RWPE1 (cell line): ENCODE results near the gene CAPN9.

Experiments
- CTCF ChIA-PET: fragments of 350-600 bp; sonication (Branson Sonifier 250); formaldehyde crosslinking; extraction: SDS; loops from one replicate; lab custom pipeline; 2021; lab: Yijun Ruan, JAX
- POLR2A ChIA-PET: fragments of 400-600 bp; formaldehyde crosslinking; extraction: SDS; loops from one replicate; lab custom pipeline; 2020; ENCODE audit warnings: antibody characterized with exemption; ENCODE audit not compliant: low non-redundant PET; lab: Yijun Ruan, JAX
- DNase-seq: peaks from one replicate; pipeline ENCODE4 v3.0.0; 2012; ENCODE audit warnings: low spot score
- H3K27ac ChIP-seq: fragments of 450-650 bp; 2 replicates; pipeline ENCODE4 v1.5.1; 2017
- TF ChIP-seq, protein P1 (sequence below): fragments of 450-650 bp; conservative IDR thresholded peaks from 2 replicates; pipeline ENCODE4 v1.5.1; 2017; ENCODE audit warnings: low read depth, mild to moderate bottlenecking

Gene CAPN9

DNA sequence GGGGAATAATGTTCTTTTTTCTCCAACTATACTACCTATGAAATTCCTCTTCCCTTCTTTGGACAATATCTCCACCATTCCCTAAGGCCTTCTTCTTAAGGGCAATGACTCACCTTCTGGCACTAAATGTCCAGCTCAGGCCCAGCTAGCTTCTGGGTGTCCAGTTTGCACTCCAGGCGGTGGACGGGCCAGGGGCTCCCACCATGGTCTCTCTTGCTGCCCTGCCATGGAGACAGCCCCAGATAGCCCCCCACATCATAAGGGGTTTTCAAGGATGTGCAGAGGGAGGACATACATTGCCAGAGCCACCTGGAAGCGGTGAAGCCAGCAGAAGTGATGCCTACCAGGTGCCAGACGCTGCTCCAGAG lies 77.3 kb downstream of the CAPN9 start:
- CTCF ChIA-PET: interaction anchor here (0.6 kb wide), 1 partner anchor 1888 kb away, joined by 5 read pairs; no protein-coding TSS in a partner anchor
- TF ChIP-seq, protein P1, sequence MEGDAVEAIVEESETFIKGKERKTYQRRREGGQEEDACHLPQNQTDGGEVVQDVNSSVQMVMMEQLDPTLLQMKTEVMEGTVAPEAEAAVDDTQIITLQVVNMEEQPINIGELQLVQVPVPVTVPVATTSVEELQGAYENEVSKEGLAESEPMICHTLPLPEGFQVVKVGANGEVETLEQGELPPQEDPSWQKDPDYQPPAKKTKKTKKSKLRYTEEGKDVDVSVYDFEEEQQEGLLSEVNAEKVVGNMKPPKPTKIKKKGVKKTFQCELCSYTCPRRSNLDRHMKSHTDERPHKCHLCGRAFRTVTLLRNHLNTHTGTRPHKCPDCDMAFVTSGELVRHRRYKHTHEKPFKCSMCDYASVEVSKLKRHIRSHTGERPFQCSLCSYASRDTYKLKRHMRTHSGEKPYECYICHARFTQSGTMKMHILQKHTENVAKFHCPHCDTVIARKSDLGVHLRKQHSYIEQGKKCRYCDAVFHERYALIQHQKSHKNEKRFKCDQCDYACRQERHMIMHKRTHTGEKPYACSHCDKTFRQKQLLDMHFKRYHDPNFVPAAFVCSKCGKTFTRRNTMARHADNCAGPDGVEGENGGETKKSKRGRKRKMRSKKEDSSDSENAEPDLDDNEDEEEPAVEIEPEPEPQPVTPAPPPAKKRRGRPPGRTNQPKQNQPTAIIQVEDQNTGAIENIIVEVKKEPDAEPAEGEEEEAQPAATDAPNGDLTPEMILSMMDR: no peak
- no peak for DNase-seq
- H3K27ac ChIP-seq: no peak overlapping the region
- POLR2A ChIA-PET: no interaction called here

DNA sequence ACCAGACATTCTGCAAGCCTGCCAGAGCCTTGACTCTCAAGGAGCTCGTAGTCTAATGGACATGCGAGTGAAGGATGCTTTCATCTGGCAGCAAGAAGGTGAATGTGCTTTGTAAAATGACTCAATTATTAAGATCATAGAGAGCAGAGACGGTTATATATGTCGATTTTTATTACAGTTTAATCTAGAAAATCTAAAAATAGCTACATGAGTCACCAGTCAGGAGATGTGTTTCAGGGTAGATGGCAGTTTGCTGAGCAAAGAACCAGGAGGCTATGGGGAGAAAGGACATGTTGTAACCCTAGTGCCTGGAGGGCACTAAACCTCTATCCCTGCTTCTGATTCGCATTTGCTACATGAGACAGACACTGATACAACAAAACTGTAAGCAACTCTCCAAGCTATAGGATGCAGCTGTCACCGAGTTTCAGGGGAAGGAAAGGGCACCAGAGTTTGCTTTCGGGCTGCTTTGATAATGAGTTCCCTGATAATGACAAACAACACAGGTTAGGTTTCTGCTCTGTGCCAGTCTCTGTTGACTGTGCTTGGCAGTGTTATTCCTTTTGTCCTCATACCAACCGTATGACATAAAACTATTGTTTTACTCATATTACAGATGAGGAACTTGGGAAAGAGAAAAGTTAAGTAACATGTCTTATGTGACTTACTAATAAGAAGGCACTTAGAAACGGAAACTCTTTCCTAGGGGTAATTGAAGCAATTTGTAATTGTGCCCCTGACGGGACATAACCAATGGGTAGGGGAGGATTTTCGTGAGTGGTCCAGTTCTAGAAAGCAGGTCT lies 77.9 kb downstream of the CAPN9 start:
- CTCF ChIA-PET: interaction anchor here (0.6 kb wide), 1 partner anchor 1888 kb away, joined by 5 read pairs; no protein-coding TSS in a partner anchor
- TF ChIP-seq, protein P1: no peak
- peak; percentile 63 for DNase-seq
- no peak overlapping the region for H3K27ac ChIP-seq
- POLR2A ChIA-PET: no interaction called here

DNA sequence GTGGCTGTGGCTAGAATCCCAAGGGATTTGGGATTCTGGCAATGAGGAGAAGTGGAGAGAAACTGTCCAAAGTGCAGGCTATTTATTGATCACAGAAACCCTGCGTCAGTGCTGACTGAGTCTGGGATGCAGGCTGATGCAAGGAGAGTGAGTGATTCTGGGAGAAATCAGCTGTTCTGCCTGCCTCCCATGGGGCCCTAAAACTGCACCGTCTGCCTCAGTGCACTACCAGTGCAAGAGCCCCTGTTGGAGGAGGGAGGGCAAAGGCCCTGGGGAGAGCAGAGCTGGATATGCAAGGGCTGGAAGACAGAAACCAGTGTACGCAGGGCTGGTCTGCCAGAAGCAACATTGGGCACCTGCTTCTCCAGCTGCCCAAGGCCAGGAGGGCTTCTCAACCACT lies 78.6 kb downstream of the CAPN9 start:
- POLR2A ChIA-PET: no interaction called here
- DNase-seq: no peak
- CTCF ChIA-PET: no interaction called here
- no peak overlapping the region for H3K27ac ChIP-seq
- TF ChIP-seq, protein P1: no peak

DNA sequence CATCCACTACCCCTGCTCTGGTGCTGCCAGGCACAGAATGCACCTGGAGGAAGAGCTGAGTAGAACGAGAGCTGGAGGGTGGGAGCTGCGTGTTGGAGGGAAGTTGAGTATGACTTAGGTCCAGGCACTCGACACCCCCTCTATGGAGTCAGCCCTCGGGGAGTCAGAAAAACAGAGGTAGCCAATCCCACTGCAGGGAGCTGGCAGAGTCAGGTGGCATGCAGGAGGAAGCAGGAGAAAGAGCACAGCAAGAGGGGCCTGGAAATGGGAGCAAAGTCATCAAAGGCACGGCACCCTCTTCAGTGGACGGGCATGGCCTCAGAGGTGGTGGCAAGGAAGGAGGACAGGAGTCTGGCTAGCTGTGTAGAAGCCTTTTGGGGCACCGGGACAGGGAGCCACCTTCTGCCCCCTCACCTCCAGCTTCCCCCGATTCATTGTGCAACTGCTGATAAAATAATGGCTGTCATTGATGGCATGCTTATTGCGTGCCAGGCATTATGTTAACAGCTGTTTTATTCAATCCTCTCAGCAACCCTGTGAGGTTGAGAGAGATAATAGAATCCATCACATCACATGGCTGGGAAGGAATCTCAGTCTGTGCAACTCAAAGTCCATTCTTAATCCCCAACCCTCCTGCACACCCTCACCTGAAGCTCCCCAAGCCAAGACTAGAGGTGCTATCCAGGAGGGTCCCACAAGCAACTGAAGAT lies 79.1 kb downstream of the CAPN9 start:
- TF ChIP-seq, protein P1: no peak
- ChIA-PET CTCF (no interaction called here), POLR2A (no interaction called here)
- no peak overlapping the region for H3K27ac ChIP-seq
- no peak for DNase-seq

DNA sequence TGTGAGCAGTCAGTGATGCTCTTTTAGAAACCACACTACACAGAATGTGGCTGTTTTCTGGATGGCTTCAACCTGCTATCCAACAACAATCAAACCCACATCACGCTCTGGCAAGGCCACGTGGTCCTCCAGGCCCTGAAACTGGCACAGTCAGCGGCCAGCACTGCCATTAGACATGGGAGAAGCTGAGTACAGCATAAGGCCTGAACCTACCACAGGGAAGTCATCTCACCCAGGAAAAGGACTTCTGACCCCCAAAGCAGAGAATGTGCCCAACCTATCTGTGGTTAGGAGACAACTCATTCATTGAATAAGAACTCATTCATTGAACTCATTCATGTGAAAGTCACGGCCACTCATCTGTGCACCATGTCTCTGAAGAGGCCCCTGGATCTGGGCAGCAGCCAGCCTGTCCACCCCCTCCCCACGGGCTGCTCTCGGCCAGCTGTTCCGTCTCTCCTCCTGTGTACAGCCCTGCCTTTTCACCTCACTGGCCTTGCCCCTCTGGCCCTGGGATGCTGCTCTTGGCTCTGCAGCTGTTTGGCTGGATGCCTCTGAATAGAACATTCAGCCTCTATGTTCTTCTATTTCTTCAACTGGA lies 80.0 kb downstream of the CAPN9 start:
- ChIA-PET POLR2A (no interaction called here), CTCF (no interaction called here)
- TF ChIP-seq, protein P1: no peak
- H3K27ac ChIP-seq: no peak overlapping the region
- DNase-seq: no peak

DNA sequence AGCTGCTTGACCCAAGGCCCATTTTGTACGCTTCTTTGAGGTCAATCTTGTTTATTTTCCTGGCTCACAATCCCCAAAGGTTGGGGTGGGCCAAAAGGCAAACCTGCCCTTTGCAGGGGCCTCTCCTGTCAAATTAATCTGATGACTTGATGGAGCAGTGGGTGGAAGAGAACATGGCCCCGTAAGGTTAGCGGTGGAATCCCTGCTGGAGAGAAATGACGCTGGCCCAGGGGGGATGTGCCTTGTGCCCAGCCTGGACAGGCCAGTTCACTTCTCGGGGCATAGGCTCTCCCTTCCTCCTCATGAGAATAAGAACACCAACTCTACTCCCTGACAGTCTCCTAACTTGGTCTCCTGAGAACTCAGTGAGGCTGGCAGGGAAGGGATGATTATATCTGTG lies 80.6 kb downstream of the CAPN9 start:
- H3K27ac ChIP-seq: no peak overlapping the region
- TF ChIP-seq, protein P1: no peak
- no peak for DNase-seq
- ChIA-PET CTCF (no interaction called here), POLR2A (no interaction called here)
